SK-N-SH (cell line): Measurements from ENCODE around the gene STK17B. TPM values are rescaled to one million over a fixed set of nuclear protein-coding genes. Genes with fewer than 3 reads are reported as not detected.

Source experiments
- CTCF ChIA-PET: fragments of 300-600, 350-600 bp; formaldehyde crosslinking; extraction: SDS; loops from one replicate; lab custom pipeline; 2021; lab: Yijun Ruan, JAX
- POLR2A ChIA-PET: fragments of 350-600 bp; sonication (Branson Sonifier 250); formaldehyde crosslinking; extraction: SDS; loops from one replicate; lab custom pipeline; 2020; ENCODE audit warnings: antibody characterized with exemption, inconsistent platforms; lab: Yijun Ruan, JAX
- DNase-seq: peaks from one replicate; pipeline ENCODE4 v3.0.0; 2012
- H2AFZ ChIP-seq: fragments of 200-600 bp; sonication (generic); 2 replicates; pipeline ENCODE4 v1.8.1; 2016; ENCODE audit warnings: antibody characterized with exemption, mild to moderate bottlenecking, low read depth
- H3F3A ChIP-seq: fragments of 200-600 bp; sonication (generic); replicated peaks from 2 replicates; pipeline ENCODE3; 2016; ENCODE audit warnings: antibody characterized with exemption, mild to moderate bottlenecking; ENCODE audit not compliant: insufficient read depth
- H3K27ac ChIP-seq, 2 experiments: fragments of 200-500 bp in 1 of 2; fragments of 200-600 bp in 1 of 2; sonication (Bioruptor generic) in 1 of 2; sonication (generic), shearing (Covaris generic) in 1 of 2; 2 replicates each; pipeline versions ENCODE4 v1.5.1 to v1.6.1; 2014 to 2016; ENCODE audit warnings: low read depth in 2 of 2, inconsistent platforms in 1 of 2, low read length in 1 of 2, mild to moderate bottlenecking in 1 of 2, mixed read lengths in 1 of 2
- H3K27me3 ChIP-seq: fragments of 200-600 bp; sonication (generic), shearing (Covaris generic); 2 replicates; pipeline ENCODE4 v1.6.1; 2016; ENCODE audit warnings: mixed run types; ENCODE audit not compliant: insufficient read depth
- H3K36me3 ChIP-seq, 2 experiments: fragments of 200-500 bp in 1 of 2; fragments of 200-600 bp in 1 of 2; sonication (Bioruptor generic) in 1 of 2; sonication (generic) in 1 of 2; replicated peaks in 1 of 2; 2 replicates each; pipeline versions ENCODE3 to v1.5.1; 2014 to 2016; ENCODE audit warnings: low read length in 1 of 2, mild to moderate bottlenecking in 1 of 2; ENCODE audit not compliant: insufficient read depth in 2 of 2, control insufficient read depth in 1 of 2
- H3K4me1 ChIP-seq, 2 experiments: fragments of 200-500 bp in 1 of 2; fragments of 200-600 bp in 1 of 2; sonication (Bioruptor generic) in 1 of 2; sonication (generic), shearing (Covaris generic) in 1 of 2; 2 replicates each; pipeline versions ENCODE4 v1.5.1 to v1.6.1; 2014 to 2016; ENCODE audit warnings: low read depth in 1 of 2, low read length in 1 of 2, mixed run types in 1 of 2; ENCODE audit not compliant: insufficient read depth in 2 of 2, control insufficient read depth in 1 of 2
- H3K4me2 ChIP-seq: fragments of 200-600 bp; sonication (generic), shearing (Covaris generic); 2 replicates; pipeline ENCODE4 v1.6.1; 2017; ENCODE audit warnings: mixed run types
- H3K4me3 ChIP-seq, 2 experiments: fragments of 200-500 bp in 1 of 2; fragments of 200-600 bp in 1 of 2; sonication (Bioruptor generic) in 1 of 2; sonication (generic), shearing (Covaris generic) in 1 of 2; 2 replicates each; pipeline versions ENCODE4 v1.5.1 to v1.8.1; 2014 to 2016; ENCODE audit warnings: low read depth in 2 of 2, inconsistent platforms in 1 of 2, low read length in 1 of 2, mild to moderate bottlenecking in 1 of 2, mixed read lengths in 1 of 2, moderate library complexity in 1 of 2
- H3K79me2 ChIP-seq: fragments of 200-600 bp; sonication (generic); 2 replicates; pipeline ENCODE4 v1.8.1; 2017; ENCODE audit warnings: mild to moderate bottlenecking; ENCODE audit not compliant: insufficient read depth
- H3K9ac ChIP-seq: fragments of 200-600 bp; sonication (generic); 2 replicates; pipeline ENCODE4 v1.6.1; 2017; ENCODE audit warnings: mixed run types
- H3K9me2 ChIP-seq: fragments of 200-600 bp; sonication (generic); 2 replicates; pipeline ENCODE4 v1.6.1; 2017; ENCODE audit warnings: mixed run types
- H3K9me3 ChIP-seq: fragments of 200-600 bp; sonication (generic); 2 replicates; pipeline ENCODE4 v1.6.1; 2017; ENCODE audit warnings: mixed run types, mild to moderate bottlenecking, moderate library complexity
- H4K20me1 ChIP-seq: fragments of 200-600 bp; sonication (generic); 2 replicates; pipeline ENCODE4 v1.6.1; 2017; ENCODE audit warnings: mild to moderate bottlenecking, mixed run types; ENCODE audit not compliant: insufficient read depth
- FOXM1 ChIP-seq: IDR thresholded peaks from 2 replicates; pipeline ENCODE4 v1.4.0; 2012; ENCODE audit warnings: low read depth, mild to moderate bottlenecking
- GATA2 ChIP-seq: sonication (generic); formaldehyde crosslinking; IDR thresholded peaks from 2 replicates; pipeline ENCODE4 v1.5.0; 2020; ENCODE audit warnings: mild to moderate bottlenecking, missing genetic modification reagents
- NRF1 ChIP-seq: IDR thresholded peaks from 2 replicates; pipeline ENCODE4 v1.6.1; 2012; ENCODE audit warnings: low read depth, mild to moderate bottlenecking, low read length
- POLR2AphosphoS5 ChIP-seq: IDR thresholded peaks from 2 replicates; pipeline ENCODE4 v1.6.1; 2012; ENCODE audit warnings: low read depth, low read length
- SIN3A ChIP-seq: IDR thresholded peaks from 2 replicates; pipeline ENCODE4 v1.6.1; 2012; ENCODE audit warnings: low read depth, mild to moderate bottlenecking, low read length, moderate library complexity, borderline replicate concordance
- SMC3 ChIP-seq: IDR thresholded peaks from 2 replicates; pipeline ENCODE4 v1.6.1; 2012; ENCODE audit warnings: low read depth, low read length, improper control_type of control experiment
- TAF1 ChIP-seq: IDR thresholded peaks from 2 replicates; pipeline ENCODE4 v1.6.1; 2012; ENCODE audit warnings: low read depth, mild to moderate bottlenecking, low read length, moderate library complexity, borderline replicate concordance
- WGBS: methylation state at CpG from one replicate; pipeline ENCODE4 v1.1.6; 2017; ENCODE audit warnings: low lambda C conversion rate; 5-methylcytosine and 5-hydroxymethylcytosine counted together
- polyA plus RNA-seq, 3 experiments: library from polyadenylated mRNA; depleted of rRNA; stranded (reverse); fragments of >200 nt; gene quantifications; 2 replicates each; pipeline ENCODE4 v1.2.3, GENCODE V29; 2012
- TF ChIP-seq, protein P1 (sequence below): IDR thresholded peaks from 2 replicates; pipeline ENCODE4 v1.6.1; 2012; ENCODE audit warnings: mild to moderate bottlenecking, low read depth, low read length, moderate library complexity
- TF ChIP-seq, protein P2 (sequence below): IDR thresholded peaks from 2 replicates; pipeline ENCODE4; 2012
- TF ChIP-seq, protein P3 (sequence below): IDR thresholded peaks from 2 replicates; pipeline ENCODE4 v1.4.0; 2012; ENCODE audit warnings: low read depth, borderline replicate concordance

STK17B gene
- polyA plus RNA-seq, 1 of the 3 experiments (the other 2 are of a cell fraction): 5.1 TPM

DNA sequence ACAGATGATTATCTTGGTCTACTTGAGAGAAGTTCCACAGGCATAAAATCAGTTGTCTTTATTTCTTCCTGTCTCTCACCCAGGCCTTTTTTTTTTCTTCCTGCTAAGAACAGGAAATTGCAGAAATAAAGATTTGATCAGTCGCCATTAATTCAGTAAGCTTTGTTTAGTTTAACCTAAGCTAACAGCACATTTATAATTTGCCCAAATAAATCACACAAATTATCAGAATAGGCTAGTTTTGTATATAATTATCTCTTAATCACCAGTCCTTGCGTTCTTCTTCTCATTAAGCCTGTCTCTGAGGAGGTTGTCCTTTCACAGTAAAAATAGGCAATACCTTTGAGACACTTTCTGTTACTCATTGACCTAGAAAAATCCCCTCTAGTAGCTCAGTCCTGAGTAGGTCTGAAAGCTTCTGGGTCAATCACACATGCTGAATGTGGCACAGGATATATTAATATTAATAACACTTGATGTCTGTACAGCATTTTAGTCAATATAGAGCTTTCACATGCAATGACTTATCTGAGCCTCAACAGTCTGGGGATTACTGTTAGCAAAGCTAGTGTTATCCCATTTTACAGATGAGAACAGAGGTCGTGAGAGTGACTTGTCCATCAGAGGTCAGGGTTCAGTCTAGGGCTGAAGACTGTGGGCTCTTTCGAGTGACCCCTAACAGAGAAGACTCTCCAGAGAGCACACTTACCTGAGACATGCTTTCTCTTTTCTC lies 11.2 kb upstream of the STK17B start:
- H3K36me3 ChIP-seq: no peaks in the 10 kb centered on the region
- H3F3A ChIP-seq: peaks cover 5% of the 10 kb centered on the region
- 80% methylated on average over 4 of the region's 4 CpGs for WGBS
- DNase-seq: no peak
- no peaks in the 10 kb centered on the region for H3K4me1 ChIP-seq
- H2AFZ ChIP-seq: peak overlapping the region; percentile 63
- ChIA-PET CTCF (no interaction called here), POLR2A (no interaction called here)
- no peaks in the 10 kb centered on the region for H3K79me2 ChIP-seq
- no peak for TF ChIP-seq POLR2AphosphoS5
- no peak for TF ChIP-seq FOXM1
- TF ChIP-seq SMC3: no peak
- TF ChIP-seq, protein P1, sequence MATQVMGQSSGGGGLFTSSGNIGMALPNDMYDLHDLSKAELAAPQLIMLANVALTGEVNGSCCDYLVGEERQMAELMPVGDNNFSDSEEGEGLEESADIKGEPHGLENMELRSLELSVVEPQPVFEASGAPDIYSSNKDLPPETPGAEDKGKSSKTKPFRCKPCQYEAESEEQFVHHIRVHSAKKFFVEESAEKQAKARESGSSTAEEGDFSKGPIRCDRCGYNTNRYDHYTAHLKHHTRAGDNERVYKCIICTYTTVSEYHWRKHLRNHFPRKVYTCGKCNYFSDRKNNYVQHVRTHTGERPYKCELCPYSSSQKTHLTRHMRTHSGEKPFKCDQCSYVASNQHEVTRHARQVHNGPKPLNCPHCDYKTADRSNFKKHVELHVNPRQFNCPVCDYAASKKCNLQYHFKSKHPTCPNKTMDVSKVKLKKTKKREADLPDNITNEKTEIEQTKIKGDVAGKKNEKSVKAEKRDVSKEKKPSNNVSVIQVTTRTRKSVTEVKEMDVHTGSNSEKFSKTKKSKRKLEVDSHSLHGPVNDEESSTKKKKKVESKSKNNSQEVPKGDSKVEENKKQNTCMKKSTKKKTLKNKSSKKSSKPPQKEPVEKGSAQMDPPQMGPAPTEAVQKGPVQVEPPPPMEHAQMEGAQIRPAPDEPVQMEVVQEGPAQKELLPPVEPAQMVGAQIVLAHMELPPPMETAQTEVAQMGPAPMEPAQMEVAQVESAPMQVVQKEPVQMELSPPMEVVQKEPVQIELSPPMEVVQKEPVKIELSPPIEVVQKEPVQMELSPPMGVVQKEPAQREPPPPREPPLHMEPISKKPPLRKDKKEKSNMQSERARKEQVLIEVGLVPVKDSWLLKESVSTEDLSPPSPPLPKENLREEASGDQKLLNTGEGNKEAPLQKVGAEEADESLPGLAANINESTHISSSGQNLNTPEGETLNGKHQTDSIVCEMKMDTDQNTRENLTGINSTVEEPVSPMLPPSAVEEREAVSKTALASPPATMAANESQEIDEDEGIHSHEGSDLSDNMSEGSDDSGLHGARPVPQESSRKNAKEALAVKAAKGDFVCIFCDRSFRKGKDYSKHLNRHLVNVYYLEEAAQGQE: no peak
- no peak for TF ChIP-seq TAF1
- no peak for TF ChIP-seq SIN3A
- TF ChIP-seq, protein P2, sequence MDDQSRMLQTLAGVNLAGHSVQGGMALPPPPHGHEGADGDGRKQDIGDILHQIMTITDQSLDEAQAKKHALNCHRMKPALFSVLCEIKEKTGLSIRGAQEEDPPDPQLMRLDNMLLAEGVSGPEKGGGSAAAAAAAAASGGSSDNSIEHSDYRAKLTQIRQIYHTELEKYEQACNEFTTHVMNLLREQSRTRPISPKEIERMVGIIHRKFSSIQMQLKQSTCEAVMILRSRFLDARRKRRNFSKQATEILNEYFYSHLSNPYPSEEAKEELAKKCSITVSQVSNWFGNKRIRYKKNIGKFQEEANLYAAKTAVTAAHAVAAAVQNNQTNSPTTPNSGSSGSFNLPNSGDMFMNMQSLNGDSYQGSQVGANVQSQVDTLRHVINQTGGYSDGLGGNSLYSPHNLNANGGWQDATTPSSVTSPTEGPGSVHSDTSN: no peak
- TF ChIP-seq GATA2 (CRISPR knock-in tag): no peak
- no peak for TF ChIP-seq NRF1
- TF ChIP-seq, protein P3, sequence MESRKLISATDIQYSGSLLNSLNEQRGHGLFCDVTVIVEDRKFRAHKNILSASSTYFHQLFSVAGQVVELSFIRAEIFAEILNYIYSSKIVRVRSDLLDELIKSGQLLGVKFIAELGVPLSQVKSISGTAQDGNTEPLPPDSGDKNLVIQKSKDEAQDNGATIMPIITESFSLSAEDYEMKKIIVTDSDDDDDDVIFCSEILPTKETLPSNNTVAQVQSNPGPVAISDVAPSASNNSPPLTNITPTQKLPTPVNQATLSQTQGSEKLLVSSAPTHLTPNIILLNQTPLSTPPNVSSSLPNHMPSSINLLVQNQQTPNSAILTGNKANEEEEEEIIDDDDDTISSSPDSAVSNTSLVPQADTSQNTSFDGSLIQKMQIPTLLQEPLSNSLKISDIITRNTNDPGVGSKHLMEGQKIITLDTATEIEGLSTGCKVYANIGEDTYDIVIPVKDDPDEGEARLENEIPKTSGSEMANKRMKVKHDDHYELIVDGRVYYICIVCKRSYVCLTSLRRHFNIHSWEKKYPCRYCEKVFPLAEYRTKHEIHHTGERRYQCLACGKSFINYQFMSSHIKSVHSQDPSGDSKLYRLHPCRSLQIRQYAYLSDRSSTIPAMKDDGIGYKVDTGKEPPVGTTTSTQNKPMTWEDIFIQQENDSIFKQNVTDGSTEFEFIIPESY: no peak
- no peaks in the 10 kb centered on the region for H3K27me3 ChIP-seq
- no peak overlapping the region for H3K4me2 ChIP-seq
- no peaks in the 10 kb centered on the region for H4K20me1 ChIP-seq
- H3K4me3 ChIP-seq: no peak overlapping the region
- no peak overlapping the region for H3K9ac ChIP-seq
- no peaks in the 10 kb centered on the region for H3K9me3 ChIP-seq
- H3K9me2 ChIP-seq: no peaks in the 10 kb centered on the region
- H3K27ac ChIP-seq: no peak overlapping the region
